Measurements from ENCODE around the gene SCAMP4. TPM values are rescaled to one million over a fixed set of nuclear protein-coding genes. Genes with fewer than 3 reads are reported as not detected.

SCAMP4 gene
- total RNA-seq, 1 experiment from 2014 or later, result 69.8 TPM

DNA sequence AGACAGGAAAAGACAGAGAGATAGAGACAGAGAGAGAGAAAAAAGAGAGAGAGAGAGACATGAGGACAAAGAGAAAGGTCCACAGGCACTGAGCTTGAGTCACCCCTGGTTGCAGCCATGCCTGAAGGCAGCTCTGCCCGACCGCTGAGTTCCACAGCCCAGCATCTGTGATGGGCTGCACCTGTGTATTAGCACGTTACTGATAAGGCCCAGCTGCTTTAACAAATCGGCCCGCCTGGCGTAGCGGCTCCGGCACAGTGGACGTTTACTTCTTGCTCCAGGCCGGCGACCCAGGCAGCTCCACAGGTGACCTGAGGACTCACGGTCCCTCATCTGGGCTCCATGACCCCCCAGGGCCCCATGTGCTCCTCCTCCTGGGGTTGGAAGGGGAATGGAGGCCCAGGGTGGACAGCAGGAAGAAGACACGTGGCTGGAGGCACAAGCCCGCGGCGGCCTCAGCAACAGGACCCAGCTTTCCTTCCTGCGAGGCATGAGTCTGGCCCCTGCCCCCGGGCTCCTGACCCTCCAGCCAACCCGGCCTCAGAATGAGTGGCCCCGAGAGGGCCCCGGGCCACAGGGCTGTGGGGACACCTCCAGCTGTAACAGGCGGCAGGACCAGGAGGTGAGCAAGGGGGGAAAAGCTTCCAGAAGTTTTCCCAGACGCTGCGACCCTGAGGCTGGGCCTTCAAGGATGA lies 31.9 kb downstream of the SCAMP4 start:
- intact Hi-C loops (cut with micrococcal nuclease; ENCODE audit: unreplicated experiment), result no loop called here
- Histone ChIP-seq H3K4me1 (replicated peaks; ENCODE audit: insufficient read depth) (peaks cover 15% of the 10 kb centered on the region), H3F3A (ENCODE audit: insufficient read depth, low read depth) (peaks cover 6% of the 10 kb centered on the region; the same call in 1 of the 2 replicates), H3K4me3 (no peak overlapping the region), H3K27me3 (ENCODE audit: insufficient read depth, low read depth) (no peaks in the 10 kb centered on the region), H4K20me1 (ENCODE audit: insufficient read depth) (no peaks in the 10 kb centered on the region), H3K36me3 (ENCODE audit: low read depth) (no peaks in the 10 kb centered on the region), H3K79me2 (ENCODE audit: low read depth) (peaks cover 7% of the 10 kb centered on the region), H3K27ac (no peak overlapping the region), H3K9me2 (ENCODE audit: insufficient read depth) (no peaks in the 10 kb centered on the region), H3K4me2 (no peak overlapping the region), H3K9me3 (ENCODE audit: insufficient read depth, low read depth) (no peaks in the 10 kb centered on the region), H2AFZ (no peak overlapping the region)
- TF ChIP-seq, protein P1, sequence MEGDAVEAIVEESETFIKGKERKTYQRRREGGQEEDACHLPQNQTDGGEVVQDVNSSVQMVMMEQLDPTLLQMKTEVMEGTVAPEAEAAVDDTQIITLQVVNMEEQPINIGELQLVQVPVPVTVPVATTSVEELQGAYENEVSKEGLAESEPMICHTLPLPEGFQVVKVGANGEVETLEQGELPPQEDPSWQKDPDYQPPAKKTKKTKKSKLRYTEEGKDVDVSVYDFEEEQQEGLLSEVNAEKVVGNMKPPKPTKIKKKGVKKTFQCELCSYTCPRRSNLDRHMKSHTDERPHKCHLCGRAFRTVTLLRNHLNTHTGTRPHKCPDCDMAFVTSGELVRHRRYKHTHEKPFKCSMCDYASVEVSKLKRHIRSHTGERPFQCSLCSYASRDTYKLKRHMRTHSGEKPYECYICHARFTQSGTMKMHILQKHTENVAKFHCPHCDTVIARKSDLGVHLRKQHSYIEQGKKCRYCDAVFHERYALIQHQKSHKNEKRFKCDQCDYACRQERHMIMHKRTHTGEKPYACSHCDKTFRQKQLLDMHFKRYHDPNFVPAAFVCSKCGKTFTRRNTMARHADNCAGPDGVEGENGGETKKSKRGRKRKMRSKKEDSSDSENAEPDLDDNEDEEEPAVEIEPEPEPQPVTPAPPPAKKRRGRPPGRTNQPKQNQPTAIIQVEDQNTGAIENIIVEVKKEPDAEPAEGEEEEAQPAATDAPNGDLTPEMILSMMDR (conservative IDR thresholded peaks at IDR 0.05), result no peak
- no peak for TF ChIP-seq EZH2 (IDR thresholded peaks at IDR 0.05; ENCODE audit: low read depth)
- CTCF ChIA-PET, result interaction anchor here (0.6 kb wide), 1 partner anchor 9 kb away, joined by 6 read pairs; no protein-coding TSS in a partner anchor
- no TSS peak for BruUV-seq (replicated peaks)
- POLR2A ChIA-PET (ENCODE audit: unreplicated experiment), result no interaction called here
- DNase-seq, result no peak

DNA sequence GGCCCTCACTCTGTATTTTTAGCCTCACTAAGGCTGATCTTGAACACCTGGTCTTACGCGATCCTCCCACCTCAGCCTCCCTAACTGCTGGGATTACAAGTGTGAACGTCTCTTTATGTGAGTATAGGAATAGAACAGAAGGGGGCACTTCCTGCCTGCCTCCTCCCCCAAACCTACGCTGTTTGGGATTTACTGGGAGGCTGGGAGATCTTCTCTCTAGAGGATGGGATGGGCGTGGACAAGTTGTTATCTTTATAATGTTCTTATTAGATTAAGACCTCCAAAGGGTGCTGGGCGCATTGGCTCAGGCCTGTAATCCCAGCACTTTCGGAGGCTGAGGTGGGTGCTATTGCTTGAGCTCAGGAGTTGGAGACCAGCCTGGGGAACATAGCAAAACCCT lies 32.9 kb downstream of the SCAMP4 start:
- Histone ChIP-seq H3K27ac (no peak overlapping the region), H3K4me3 (no peak overlapping the region), H3K4me2 (no peak overlapping the region), H3K27me3 (ENCODE audit: insufficient read depth, low read depth) (no peaks in the 10 kb centered on the region), H4K20me1 (ENCODE audit: insufficient read depth) (peaks cover 4% of the 10 kb centered on the region; the same call in 1 of the 2 replicates), H3K79me2 (ENCODE audit: low read depth) (peaks cover 17% of the 10 kb centered on the region), H3K9me2 (ENCODE audit: insufficient read depth) (no peaks in the 10 kb centered on the region), H3K4me1 (replicated peaks; ENCODE audit: insufficient read depth) (peaks cover 15% of the 10 kb centered on the region), H3K36me3 (ENCODE audit: low read depth) (no peaks in the 10 kb centered on the region), H3F3A (ENCODE audit: insufficient read depth, low read depth) (peaks cover 6% of the 10 kb centered on the region; the same call in 1 of the 2 replicates), H2AFZ (no peak overlapping the region), H3K9me3 (ENCODE audit: insufficient read depth, low read depth) (no peaks in the 10 kb centered on the region)
- no peak for DNase-seq
- POLR2A ChIA-PET (ENCODE audit: unreplicated experiment), result no interaction called here
- CTCF ChIA-PET, result no interaction called here
- intact Hi-C loops (cut with micrococcal nuclease; ENCODE audit: unreplicated experiment), result no loop called here
- TF ChIP-seq EZH2 (IDR thresholded peaks at IDR 0.05; ENCODE audit: low read depth), result no peak
- TF ChIP-seq, protein P1 (conservative IDR thresholded peaks at IDR 0.05), result no peak
- no TSS peak for BruUV-seq (replicated peaks)

DNA sequence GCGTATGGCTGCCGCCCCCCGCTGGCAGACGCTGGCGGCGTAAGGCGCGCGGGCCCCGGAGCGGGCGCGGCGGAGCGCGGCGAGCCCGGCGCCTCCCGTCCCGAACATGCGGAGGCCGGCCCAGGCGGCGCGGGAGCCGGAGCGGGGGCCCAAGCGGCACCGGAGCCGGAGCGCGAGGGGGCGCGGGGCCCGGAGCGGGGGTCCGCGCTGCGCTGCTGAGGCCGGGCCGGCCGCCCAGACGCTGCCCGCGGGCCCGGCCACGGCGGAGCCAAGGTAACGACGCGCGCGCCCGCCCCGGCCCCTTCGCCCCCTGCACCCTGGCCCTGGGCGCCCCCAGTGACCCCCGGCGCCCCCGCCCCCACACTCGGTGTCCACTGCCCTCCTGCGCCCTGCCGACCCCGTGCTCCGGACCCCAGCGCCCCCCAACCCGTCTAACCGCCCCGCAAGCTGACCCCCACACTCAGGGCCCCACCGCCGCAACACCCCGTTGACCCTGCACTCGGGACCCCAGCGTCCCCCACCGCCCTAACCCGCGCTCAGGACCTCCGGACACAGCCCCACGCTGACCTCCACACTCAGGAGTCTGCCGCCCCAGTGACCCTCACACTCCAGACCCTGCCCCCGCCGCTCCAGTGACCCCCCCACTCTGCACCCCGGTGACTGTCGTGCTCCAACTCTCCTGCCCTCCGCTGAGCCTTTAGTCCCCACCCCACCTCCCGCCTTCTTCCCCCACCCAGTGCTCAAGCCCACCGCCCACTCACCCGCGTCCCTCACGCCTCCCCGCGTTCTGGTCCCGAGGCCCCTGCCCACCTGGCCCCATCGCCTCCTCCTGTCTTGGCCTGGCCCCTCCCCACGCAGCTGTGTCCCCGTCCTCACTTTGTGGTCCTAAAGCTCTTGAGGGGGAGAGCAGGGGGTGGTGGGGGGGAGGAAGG lies 36.2 kb downstream of the SCAMP4 start, which contains the start of gene CSNK1G2:
Gene CSNK1G2, plus strand, starts transcription at position 27 of the 932 bp plus-strand sequence. CDS start 28,601 bp downstream, outside the sequence.
- Histone ChIP-seq H3K36me3 (ENCODE audit: low read depth) (no peaks in the 10 kb centered on the region), H3K4me3 (peak within 1 kb of the TSS; percentile 88), H3K27ac (peak within 1 kb of the TSS; percentile 68), H3F3A (ENCODE audit: insufficient read depth, low read depth) (peaks cover 6% of the 10 kb centered on the region; the same call in 1 of the 2 replicates), H2AFZ (peak within 1 kb of the TSS; percentile 79), H4K20me1 (ENCODE audit: insufficient read depth) (peaks cover 26% of the 10 kb centered on the region; the same call in 1 of the 2 replicates), H3K27me3 (ENCODE audit: insufficient read depth, low read depth) (no peaks in the 10 kb centered on the region), H3K4me2 (peak within 1 kb of the TSS; percentile 91), H3K9me2 (ENCODE audit: insufficient read depth) (no peaks in the 10 kb centered on the region), H3K4me1 (replicated peaks; ENCODE audit: insufficient read depth) (peaks cover 6% of the 10 kb centered on the region), H3K79me2 (ENCODE audit: low read depth) (peaks cover 45% of the 10 kb centered on the region), H3K9me3 (ENCODE audit: insufficient read depth, low read depth) (no peaks in the 10 kb centered on the region)
- no peak for DNase-seq
- ChIA-PET POLR2A (ENCODE audit: unreplicated experiment) (no interaction called here), CTCF (interaction anchor here (0.6 kb wide), 1 partner anchor 39 kb away, joined by 12 read pairs; no protein-coding TSS in a partner anchor)
- no TSS peak for BruUV-seq (replicated peaks)
- TF ChIP-seq EZH2 (IDR thresholded peaks at IDR 0.05; ENCODE audit: low read depth), result no peak
- TF ChIP-seq, protein P1 (conservative IDR thresholded peaks at IDR 0.05), result no peak
- intact Hi-C loops (cut with micrococcal nuclease; ENCODE audit: unreplicated experiment), result no loop called here
